ENCODE measurements around the gene GBE1.

Gene GBE1

DNA sequence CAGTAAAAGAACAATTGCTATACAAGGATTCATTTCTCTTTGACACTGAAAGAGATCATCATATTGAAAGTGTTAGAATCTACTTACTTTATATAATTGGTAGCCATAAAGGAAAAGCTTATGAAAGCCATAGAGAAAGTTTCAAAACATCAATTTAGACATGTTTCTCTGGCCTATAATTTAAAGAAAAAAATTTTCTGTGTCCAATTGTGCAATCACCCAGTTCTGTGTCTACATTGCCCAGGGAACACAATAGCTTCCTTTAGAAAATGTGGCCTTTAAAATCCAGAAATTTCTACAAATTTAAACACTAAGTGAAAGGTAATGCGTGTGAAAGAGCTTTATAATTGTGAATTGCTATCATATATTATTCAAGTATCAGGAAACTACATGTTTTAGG lies 259.2 kb downstream of the GBE1 start:
- Histone ChIP-seq H2AFZ (ENCODE audit: low read length) (no peak overlapping the region), H3F3A (ENCODE audit: low read depth) (no peaks in the 10 kb centered on the region), H3K36me3 (ENCODE audit: insufficient read depth, low read length) (no peaks in the 10 kb centered on the region; the same call in 1 of the 2 replicates), H3K27me3 (ENCODE audit: insufficient read depth, low read length, poor library complexity, severe bottlenecking) (no peaks in the 10 kb centered on the region), H3K4me3 (ENCODE audit: low read length, poor library complexity, severe bottlenecking) (no peak overlapping the region), H4K20me1 (ENCODE audit: insufficient read depth, low read length, poor library complexity, severe bottlenecking) (no peaks in the 10 kb centered on the region), H3K4me2 (ENCODE audit: low read depth, low read length, poor library complexity, severe bottlenecking) (no peak overlapping the region), H3K9me2 (replicated peaks; ENCODE audit: low read depth, low read length) (no peaks in the 10 kb centered on the region), H3K79me2 (ENCODE audit: insufficient read depth, low read length) (no peaks in the 10 kb centered on the region), H3K4me1 (ENCODE audit: insufficient read depth, low read length, poor library complexity, severe bottlenecking) (no peaks in the 10 kb centered on the region), H3K9ac (ENCODE audit: low read depth, low read length, poor library complexity, severe bottlenecking) (no peak overlapping the region), H3K9me3 (ENCODE audit: insufficient read depth, low read depth, low read length) (no peaks in the 10 kb centered on the region)
- TF ChIP-seq, protein P1, sequence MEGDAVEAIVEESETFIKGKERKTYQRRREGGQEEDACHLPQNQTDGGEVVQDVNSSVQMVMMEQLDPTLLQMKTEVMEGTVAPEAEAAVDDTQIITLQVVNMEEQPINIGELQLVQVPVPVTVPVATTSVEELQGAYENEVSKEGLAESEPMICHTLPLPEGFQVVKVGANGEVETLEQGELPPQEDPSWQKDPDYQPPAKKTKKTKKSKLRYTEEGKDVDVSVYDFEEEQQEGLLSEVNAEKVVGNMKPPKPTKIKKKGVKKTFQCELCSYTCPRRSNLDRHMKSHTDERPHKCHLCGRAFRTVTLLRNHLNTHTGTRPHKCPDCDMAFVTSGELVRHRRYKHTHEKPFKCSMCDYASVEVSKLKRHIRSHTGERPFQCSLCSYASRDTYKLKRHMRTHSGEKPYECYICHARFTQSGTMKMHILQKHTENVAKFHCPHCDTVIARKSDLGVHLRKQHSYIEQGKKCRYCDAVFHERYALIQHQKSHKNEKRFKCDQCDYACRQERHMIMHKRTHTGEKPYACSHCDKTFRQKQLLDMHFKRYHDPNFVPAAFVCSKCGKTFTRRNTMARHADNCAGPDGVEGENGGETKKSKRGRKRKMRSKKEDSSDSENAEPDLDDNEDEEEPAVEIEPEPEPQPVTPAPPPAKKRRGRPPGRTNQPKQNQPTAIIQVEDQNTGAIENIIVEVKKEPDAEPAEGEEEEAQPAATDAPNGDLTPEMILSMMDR (conservative IDR thresholded peaks at IDR 0.05; ENCODE audit: low read length) = no peak
- no peak for TF ChIP-seq EZH2phosphoT487 (IDR thresholded peaks at IDR 0.05; ENCODE audit: borderline replicate concordance)

- Histone ChIP-seq H4K20me1 (ENCODE audit: insufficient read depth, low read length, poor library complexity, severe bottlenecking) (no peaks in the 10 kb centered on the region), H3K4me3 (ENCODE audit: low read length, poor library complexity, severe bottlenecking) (no peak overlapping the region), H3F3A (ENCODE audit: low read depth) (no peaks in the 10 kb centered on the region), H3K36me3 (ENCODE audit: insufficient read depth, low read length) (no peaks in the 10 kb centered on the region; the same call in 1 of the 2 replicates), H3K79me2 (ENCODE audit: insufficient read depth, low read length) (no peaks in the 10 kb centered on the region), H3K27me3 (ENCODE audit: insufficient read depth, low read length, poor library complexity, severe bottlenecking) (no peaks in the 10 kb centered on the region), H3K9me2 (replicated peaks; ENCODE audit: low read depth, low read length) (no peaks in the 10 kb centered on the region), H3K4me2 (ENCODE audit: low read depth, low read length, poor library complexity, severe bottlenecking) (no peak overlapping the region), H3K9me3 (ENCODE audit: insufficient read depth, low read depth, low read length) (no peaks in the 10 kb centered on the region), H3K9ac (ENCODE audit: low read depth, low read length, poor library complexity, severe bottlenecking) (no peak overlapping the region), H3K4me1 (ENCODE audit: insufficient read depth, low read length, poor library complexity, severe bottlenecking) (no peaks in the 10 kb centered on the region), H2AFZ (ENCODE audit: low read length) (no peak overlapping the region)
- no peak for TF ChIP-seq EZH2phosphoT487 (IDR thresholded peaks at IDR 0.05; ENCODE audit: borderline replicate concordance)
- TF ChIP-seq, protein P1 (conservative IDR thresholded peaks at IDR 0.05; ENCODE audit: low read length) = no peak
These were observed 261.4 kb downstream of the GBE1 start for GRCh38 chr3:81500039-81500438.

DNA sequence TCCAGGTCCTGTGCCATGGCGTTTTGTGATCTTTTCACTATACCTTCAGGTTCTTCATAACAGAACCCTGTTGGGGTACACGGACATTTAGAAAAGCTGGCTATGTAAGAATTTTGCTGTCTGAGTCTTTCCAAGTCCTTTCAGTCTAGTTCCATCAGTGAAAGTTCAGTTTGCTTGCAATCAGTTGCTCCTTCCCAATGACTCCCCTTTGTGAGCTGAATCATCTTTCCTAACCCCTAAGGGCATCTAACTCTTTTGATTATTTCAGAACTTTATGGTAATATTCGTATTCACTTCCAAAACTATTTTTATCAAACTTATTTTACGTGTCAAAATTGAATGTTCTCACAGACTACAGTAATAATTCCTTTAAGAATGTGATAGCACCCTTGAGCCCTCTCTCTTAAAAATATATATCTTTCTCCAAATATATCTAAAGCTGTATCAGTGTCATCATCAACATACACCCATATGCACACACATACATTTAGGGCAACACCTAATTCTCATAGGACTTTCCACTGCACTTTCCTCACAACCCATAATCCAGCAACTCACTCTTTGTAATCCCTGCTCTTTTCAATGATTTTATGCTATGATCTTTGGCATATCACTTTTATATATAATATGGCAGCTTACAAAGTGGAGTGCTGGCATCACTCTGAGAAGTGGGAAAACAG lies 263.7 kb downstream of the GBE1 start:
- no peak overlapping the region for H3K4me3 ChIP-seq (ENCODE audit: low read length, poor library complexity, severe bottlenecking)
- H3K27me3 ChIP-seq (ENCODE audit: insufficient read depth, low read length, poor library complexity, severe bottlenecking) = no peaks in the 10 kb centered on the region
- H3K79me2 ChIP-seq (ENCODE audit: insufficient read depth, low read length) = no peaks in the 10 kb centered on the region
- H3K36me3 ChIP-seq (ENCODE audit: insufficient read depth, low read length) = no peaks in the 10 kb centered on the region; the same call in 1 of the 2 replicates
- no peak overlapping the region for H3K4me2 ChIP-seq (ENCODE audit: low read depth, low read length, poor library complexity, severe bottlenecking)
- H3K9me3 ChIP-seq (ENCODE audit: insufficient read depth, low read depth, low read length) = no peaks in the 10 kb centered on the region
- no peaks in the 10 kb centered on the region for H4K20me1 ChIP-seq (ENCODE audit: insufficient read depth, low read length, poor library complexity, severe bottlenecking)
- H2AFZ ChIP-seq (ENCODE audit: low read length) = no peak overlapping the region
- TF ChIP-seq, protein P1 (conservative IDR thresholded peaks at IDR 0.05; ENCODE audit: low read length) = no peak
- TF ChIP-seq EZH2phosphoT487 (IDR thresholded peaks at IDR 0.05; ENCODE audit: borderline replicate concordance) = no peak
- H3K9ac ChIP-seq (ENCODE audit: low read depth, low read length, poor library complexity, severe bottlenecking) = no peak overlapping the region
- no peaks in the 10 kb centered on the region for H3K4me1 ChIP-seq (ENCODE audit: insufficient read depth, low read length, poor library complexity, severe bottlenecking)
- no peaks in the 10 kb centered on the region for H3F3A ChIP-seq (ENCODE audit: low read depth)
- no peaks in the 10 kb centered on the region for H3K9me2 ChIP-seq (replicated peaks; ENCODE audit: low read depth, low read length)

All from Loucy (cell line).